GM10847 (cell line): ENCODE data around the gene TBC1D9B.

Experiments used
- POLR2A ChIP-seq: IDR thresholded peaks from 2 replicates; pipeline ENCODE4 v1.6.1; 2011; ENCODE audit not compliant: insufficient read length; ENCODE audit errors: extremely low read depth

TBC1D9B gene

DNA sequence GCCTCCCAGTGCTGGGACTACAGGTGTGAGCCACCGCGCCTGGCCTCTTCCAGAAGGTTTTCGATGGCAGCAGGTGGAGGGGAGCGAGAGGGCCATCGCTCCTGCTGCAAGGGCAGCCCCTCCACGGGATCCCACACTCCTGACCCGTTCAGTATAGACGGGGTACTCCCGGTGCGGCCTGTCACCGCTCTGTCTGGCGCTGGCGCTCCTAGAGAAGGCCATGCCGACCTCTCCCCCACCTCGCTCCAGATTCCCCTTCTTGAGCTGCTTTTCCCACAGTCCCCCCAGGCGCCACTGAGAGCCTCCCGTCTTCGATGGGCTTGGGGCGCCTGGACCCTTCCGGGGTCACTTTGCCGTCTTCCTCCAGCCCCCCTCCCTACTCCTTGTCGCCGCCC lies 91.3 kb downstream of the TBC1D9B start:
- no peak for TF ChIP-seq POLR2A

DNA sequence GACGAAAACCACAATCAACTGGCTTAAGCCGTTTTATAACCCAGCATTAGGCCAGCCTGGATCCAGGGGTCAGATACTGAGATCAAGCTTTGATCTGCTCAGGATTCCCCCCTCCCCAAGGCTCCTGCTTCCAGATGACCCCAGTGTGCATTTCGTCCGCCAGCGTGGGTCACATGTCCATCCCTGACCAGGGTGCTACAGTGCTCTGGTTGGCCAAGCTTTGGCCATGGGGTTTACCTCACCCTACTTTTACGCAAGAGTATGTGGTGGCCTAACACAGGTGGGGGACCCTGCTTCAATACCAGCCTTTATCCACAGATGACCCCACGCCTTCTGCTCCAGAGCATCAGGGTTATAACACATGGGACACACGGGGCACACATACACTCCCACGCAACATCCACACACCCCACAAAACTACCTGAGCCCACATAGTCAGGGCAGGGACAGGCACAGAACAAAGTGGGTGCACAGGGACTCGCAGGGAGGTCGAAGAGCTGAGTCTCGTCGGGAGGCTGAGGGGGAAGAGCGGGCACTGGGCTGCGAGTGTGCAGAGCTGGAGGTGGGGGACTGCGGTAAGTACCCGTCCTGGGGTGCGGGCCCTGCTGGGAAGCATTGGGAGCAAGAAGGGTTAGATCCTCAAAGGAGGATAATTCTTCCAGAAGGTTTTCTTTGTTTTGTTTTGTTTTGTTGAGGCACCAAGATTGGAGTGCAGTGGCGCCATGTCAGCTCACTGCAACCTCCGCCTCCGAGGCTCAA lies 92.0 kb downstream of the TBC1D9B start:
- TF ChIP-seq POLR2A: no peak

DNA sequence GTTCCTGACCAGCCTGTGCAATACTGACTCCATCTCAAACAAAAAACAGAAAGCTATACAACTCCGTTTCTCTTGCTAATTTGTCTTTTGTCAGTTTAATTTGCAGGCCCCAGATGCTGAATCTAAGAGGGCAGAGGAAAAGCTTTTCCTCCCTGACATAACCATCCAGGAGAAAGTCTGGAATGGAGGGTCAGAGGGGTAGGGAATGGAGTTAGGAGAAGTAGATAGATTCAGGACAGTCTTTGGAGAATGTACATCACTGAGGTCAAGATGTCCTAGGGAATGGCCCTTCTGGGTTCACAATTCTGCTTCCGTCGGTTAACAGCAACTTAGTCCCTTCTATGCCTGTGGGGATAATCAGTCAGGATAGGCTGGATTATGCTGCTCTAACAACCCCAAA lies 93.6 kb downstream of the TBC1D9B start:
- no peak for TF ChIP-seq POLR2A

DNA sequence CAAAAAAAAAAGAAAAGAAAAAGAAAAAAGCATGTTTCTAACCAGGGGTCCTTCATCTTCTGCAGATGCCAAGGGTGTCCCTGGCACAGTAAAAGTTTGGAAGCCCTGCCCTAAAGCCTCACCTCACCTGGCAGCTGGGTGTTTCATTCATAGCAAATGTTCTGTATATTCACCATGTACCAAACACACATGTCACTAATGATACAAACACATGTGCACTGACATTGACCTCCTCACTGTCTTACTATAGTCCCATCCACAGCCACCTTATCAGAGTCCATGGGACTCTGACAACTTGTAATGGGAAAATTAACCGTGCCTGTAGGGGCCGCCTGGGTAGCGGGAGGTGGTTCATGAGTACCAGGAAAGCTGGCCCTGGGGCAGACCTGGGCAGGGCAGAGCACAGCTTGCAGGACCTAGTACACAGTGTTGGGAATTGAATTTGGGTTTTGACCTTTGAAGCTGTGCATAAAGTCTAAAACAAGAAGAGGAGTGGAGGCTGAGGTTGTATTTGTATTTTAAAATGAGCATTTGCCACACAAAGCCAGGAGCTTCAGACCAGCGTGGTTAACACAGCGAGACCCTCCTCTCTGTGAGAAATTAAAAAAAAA lies 94.6 kb downstream of the TBC1D9B start:
- TF ChIP-seq POLR2A: no peak

DNA sequence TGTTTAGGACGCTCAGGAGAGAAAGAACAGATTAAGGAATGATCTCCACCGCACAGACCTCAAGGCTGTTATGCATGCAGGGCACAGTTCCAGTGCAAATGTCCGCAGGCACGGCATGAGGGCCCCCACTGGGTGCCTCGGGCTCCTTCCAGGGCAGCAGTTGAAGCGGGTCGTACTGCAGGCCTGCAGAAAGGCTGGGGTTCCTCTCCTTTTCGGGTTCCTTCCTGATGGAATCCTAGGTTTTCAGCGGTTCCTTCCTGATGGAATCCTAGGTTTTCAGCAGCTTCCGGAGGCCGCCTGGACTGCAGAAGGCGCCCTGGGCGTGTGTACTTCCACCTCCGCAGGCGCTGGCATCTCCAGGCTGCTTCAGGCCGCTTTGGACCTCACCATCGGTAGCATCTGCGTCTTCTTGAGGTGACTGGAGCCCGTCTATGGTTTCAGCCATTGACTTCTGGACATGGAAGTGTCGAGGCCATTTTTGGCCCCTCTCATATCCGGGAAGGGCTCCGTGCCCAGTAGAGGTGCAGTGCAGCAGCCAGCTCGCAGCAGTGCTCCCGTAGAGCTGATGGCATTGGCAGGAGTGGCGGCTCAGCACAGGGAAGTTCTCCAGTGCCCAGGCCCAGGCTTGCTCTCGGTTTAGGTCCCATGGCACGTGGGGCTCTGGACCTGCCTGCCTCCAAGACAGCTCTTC lies 95.4 kb downstream of the TBC1D9B start:
- no peak for TF ChIP-seq POLR2A
